BE2C (cell line): Measurements from ENCODE around the gene MPI.

ENCODE experiments used
- DNase-seq: peaks from one replicate; pipeline ENCODE4 v3.0.0-alpha.2; 2020
- H3K27me3 ChIP-seq: fragments of 250-450 bp; sonication (Bioruptor Pico); 2 replicates; pipeline ENCODE4 v1.5.1; 2020; ENCODE audit warnings: mild to moderate bottlenecking
- H3K36me3 ChIP-seq: fragments of 250-450 bp; sonication (Bioruptor Pico); 2 replicates; pipeline ENCODE4 v1.5.1; 2020; ENCODE audit warnings: mild to moderate bottlenecking
- H3K4me1 ChIP-seq: fragments of 250-450 bp; sonication (Bioruptor Pico); 2 replicates; pipeline ENCODE4 v1.5.1; 2020
- H3K4me3 ChIP-seq: 2 replicates; pipeline ENCODE4 v1.5.1; 2011; ENCODE audit warnings: low read depth, low read length
- H3K9me3 ChIP-seq: fragments of 250-450 bp; sonication (Bioruptor Pico); 2 replicates; pipeline ENCODE4 v1.5.1; 2020
- TF ChIP-seq, protein P1 (sequence below): IDR thresholded peaks from 2 replicates; pipeline ENCODE4 v1.5.1; 2012; ENCODE audit warnings: mild to moderate bottlenecking, low read depth, low read length

Gene MPI

DNA sequence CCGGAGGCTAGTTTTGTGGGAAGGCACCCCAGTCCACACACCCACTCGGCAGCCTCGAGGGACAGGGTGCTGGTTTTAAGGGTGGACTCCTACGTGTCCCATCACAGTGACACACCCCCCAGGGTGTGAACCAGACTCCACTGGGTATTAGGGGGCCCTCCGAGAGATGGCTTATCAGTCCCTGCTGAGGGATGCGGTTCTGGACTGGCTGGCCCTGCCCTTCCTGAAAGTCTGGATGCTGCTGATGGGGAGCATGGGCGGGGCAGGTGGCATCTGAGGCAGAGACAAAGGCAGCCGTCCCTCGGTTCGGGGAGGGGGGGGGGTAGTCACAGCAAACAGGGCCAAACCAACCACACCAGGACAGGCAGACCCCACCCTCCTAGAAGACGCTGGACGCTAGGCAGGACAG is 45.9 kb upstream of the MPI start:
- TF ChIP-seq, protein P1, sequence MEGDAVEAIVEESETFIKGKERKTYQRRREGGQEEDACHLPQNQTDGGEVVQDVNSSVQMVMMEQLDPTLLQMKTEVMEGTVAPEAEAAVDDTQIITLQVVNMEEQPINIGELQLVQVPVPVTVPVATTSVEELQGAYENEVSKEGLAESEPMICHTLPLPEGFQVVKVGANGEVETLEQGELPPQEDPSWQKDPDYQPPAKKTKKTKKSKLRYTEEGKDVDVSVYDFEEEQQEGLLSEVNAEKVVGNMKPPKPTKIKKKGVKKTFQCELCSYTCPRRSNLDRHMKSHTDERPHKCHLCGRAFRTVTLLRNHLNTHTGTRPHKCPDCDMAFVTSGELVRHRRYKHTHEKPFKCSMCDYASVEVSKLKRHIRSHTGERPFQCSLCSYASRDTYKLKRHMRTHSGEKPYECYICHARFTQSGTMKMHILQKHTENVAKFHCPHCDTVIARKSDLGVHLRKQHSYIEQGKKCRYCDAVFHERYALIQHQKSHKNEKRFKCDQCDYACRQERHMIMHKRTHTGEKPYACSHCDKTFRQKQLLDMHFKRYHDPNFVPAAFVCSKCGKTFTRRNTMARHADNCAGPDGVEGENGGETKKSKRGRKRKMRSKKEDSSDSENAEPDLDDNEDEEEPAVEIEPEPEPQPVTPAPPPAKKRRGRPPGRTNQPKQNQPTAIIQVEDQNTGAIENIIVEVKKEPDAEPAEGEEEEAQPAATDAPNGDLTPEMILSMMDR, result no peak
- peaks cover 7% of the 10 kb centered on the region for H3K36me3 ChIP-seq
- peaks cover 11% of the 10 kb centered on the region for H3K4me1 ChIP-seq
- H3K4me3 ChIP-seq, result peak overlapping the region; percentile 61
- no peaks in the 10 kb centered on the region for H3K27me3 ChIP-seq
- no peaks in the 10 kb centered on the region for H3K9me3 ChIP-seq
- no peak for DNase-seq

GRCh38 chr15:74844319-74845207 is 45.3 kb upstream of the MPI start:
- TF ChIP-seq, protein P1, result no peak
- DNase-seq, result no peak
- peaks cover 12% of the 10 kb centered on the region for H3K36me3 ChIP-seq
- H3K27me3 ChIP-seq, result no peaks in the 10 kb centered on the region
- H3K4me3 ChIP-seq, result no peak overlapping the region
- H3K4me1 ChIP-seq, result peaks cover 11% of the 10 kb centered on the region
- H3K9me3 ChIP-seq, result no peaks in the 10 kb centered on the region

DNA sequence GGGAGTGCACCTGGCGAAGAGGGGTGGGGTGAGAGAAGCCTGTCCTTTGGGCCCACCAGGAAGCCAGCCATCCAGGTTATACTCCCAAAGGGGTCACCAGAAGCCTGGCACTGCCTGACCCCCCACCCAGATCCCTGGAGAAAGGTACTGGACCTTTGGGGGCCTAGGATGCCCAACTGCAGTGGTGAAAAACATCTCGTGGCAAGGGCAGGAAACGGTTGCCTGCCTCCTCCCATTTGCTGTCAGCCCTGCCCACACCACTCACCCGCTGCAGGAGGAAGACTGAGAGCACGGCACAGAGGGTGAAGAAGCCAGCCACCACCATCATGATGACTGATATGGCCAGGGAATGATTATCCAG is 44.7 kb upstream of the MPI start:
- H3K9me3 ChIP-seq, result no peaks in the 10 kb centered on the region
- H3K4me1 ChIP-seq, result peaks cover 11% of the 10 kb centered on the region
- H3K27me3 ChIP-seq, result no peaks in the 10 kb centered on the region
- H3K36me3 ChIP-seq, result peaks cover 15% of the 10 kb centered on the region
- H3K4me3 ChIP-seq, result no peak overlapping the region
- no peak for DNase-seq
- TF ChIP-seq, protein P1, result no peak

DNA sequence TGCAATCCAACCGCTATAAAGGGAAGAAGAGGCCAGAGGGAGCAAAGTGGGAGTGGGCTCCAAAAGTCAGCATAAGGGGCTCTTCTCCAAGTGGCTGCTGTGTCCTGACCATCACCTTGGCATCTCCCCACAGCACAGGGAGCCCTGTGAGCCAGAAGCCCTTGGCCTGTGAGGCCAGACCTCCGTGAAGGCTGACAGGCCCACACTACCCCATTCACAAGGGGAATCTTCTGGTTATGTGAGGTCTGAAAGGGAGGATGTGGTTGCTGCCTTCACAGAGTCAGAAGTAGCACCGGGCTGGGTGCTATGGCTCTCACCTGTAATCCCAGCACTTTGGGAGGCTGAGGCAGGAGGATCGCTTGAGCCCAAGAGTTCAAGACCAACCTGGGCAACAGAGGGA is 44.3 kb upstream of the MPI start:
- peaks cover 11% of the 10 kb centered on the region for H3K4me1 ChIP-seq
- TF ChIP-seq, protein P1, result no peak
- H3K4me3 ChIP-seq, result no peak overlapping the region
- DNase-seq, result no peak
- peaks cover 15% of the 10 kb centered on the region for H3K36me3 ChIP-seq
- H3K27me3 ChIP-seq, result no peaks in the 10 kb centered on the region
- H3K9me3 ChIP-seq, result no peaks in the 10 kb centered on the region

DNA sequence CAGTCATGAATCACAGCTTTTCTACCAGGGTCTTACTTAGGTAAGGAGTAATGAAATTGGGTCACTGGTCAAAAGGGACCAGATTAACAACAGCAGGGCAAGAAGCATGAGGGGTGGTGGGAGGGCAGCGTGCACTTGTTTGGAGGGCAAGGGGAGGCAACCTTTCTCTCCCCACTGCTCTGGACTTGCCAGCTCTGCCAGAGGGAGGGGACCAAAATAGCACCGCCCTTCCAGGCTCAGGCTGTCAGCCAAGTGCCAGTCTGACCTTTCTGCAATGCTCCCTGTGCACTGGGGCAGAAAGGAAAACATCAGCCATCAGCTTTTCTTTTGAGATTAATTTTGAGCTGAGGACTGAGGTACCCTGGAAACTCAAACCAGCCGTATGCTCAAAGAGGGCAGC is 42.4 kb upstream of the MPI start:
- Histone ChIP-seq H3K27me3 (no peaks in the 10 kb centered on the region), H3K36me3 (peaks cover 23% of the 10 kb centered on the region), H3K4me1 (peaks cover 9% of the 10 kb centered on the region), H3K4me3 (no peak overlapping the region), H3K9me3 (no peaks in the 10 kb centered on the region)
- TF ChIP-seq, protein P1, result no peak
- peak; percentile 12 for DNase-seq

DNA sequence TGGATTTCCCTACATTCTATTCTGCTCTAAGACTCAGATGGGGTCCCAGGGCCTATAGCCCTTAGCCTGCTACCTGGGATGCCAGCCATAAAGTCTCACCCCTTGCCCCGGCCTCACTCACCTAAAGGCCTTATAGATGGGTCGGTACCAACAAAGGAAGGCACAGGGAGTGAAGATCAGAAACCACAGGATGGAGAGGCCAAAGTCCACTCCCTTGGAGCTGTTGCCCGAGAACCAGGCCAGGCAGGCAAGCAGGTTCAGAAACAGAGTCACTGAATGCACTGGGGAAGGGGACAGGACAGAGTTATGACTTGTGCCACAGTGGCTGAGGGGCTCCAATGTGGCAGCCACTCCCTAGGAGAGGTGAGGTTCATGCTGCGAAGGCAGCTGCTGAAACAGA is 39.4 kb upstream of the MPI start:
- TF ChIP-seq, protein P1, result no peak

More for the DNA sequence above, 39.4 kb upstream of the MPI start:
- no peak for DNase-seq
- Histone ChIP-seq H3K9me3 (no peaks in the 10 kb centered on the region), H3K27me3 (no peaks in the 10 kb centered on the region), H3K4me1 (no peaks in the 10 kb centered on the region), H3K4me3 (no peak overlapping the region), H3K36me3 (peaks cover 32% of the 10 kb centered on the region)
